ENCODE measurements around the gene NRXN3.

DNA sequence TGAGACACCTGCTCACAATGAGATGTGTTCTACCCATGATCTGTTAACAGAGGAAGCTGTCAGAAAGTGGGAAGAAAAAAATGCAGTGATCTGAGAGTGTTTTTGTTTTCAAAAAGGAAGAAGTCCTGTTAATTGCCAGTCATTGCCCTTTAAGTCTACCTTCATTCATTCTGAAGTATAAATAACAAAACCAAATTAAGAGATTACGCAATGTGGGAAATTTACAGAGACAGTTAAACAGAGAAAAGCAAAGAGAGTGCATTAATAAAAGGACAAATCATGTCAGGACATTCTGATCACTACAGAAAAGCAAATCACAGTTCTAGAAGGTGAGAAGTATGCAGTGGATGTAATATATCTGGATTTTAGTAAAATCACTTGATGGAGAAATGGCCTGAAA, 154.2 kb downstream of the NRXN3 start:
- no peak for TF ChIP-seq POLR2A (IDR thresholded peaks at IDR 0.05)
- TF ChIP-seq, protein P1, sequence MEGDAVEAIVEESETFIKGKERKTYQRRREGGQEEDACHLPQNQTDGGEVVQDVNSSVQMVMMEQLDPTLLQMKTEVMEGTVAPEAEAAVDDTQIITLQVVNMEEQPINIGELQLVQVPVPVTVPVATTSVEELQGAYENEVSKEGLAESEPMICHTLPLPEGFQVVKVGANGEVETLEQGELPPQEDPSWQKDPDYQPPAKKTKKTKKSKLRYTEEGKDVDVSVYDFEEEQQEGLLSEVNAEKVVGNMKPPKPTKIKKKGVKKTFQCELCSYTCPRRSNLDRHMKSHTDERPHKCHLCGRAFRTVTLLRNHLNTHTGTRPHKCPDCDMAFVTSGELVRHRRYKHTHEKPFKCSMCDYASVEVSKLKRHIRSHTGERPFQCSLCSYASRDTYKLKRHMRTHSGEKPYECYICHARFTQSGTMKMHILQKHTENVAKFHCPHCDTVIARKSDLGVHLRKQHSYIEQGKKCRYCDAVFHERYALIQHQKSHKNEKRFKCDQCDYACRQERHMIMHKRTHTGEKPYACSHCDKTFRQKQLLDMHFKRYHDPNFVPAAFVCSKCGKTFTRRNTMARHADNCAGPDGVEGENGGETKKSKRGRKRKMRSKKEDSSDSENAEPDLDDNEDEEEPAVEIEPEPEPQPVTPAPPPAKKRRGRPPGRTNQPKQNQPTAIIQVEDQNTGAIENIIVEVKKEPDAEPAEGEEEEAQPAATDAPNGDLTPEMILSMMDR (IDR thresholded peaks at IDR 0.05): no peak
